GM23338 (cell line): Measurements from ENCODE around the gene TEX9. TPM values are rescaled to one million over a fixed set of nuclear protein-coding genes. Genes with fewer than 3 reads are reported as not detected.

ENCODE experiments used
- ATAC-seq: fragments of 200-7000 bp; cut with Tn5 transposase; 3 replicates; pipeline ENCODE4 v1.9.1; 2020
- DNase-seq: peaks from one replicate; pipeline ENCODE4 v3.0.0-alpha.2; 2015; ENCODE audit warnings: low spot score
- H2AFZ ChIP-seq: fragments of 200-600 bp; sonication (generic); 2 replicates; pipeline ENCODE4 v1.8.0; 2016; ENCODE audit warnings: antibody characterized with exemption, mild to moderate bottlenecking, moderate library complexity
- H3F3A ChIP-seq: fragments of 200-600 bp; sonication (generic); replicated peaks from 2 replicates; pipeline ENCODE4 v1.8.0; 2017; ENCODE audit warnings: antibody characterized with exemption, mixed run types, low read depth
- H3K27ac ChIP-seq: fragments of 200-600 bp; sonication (generic); 2 replicates; pipeline ENCODE4 v1.6.1; 2016; ENCODE audit warnings: low read depth
- H3K27me3 ChIP-seq: fragments of 200-600 bp; sonication (generic); 2 replicates; pipeline ENCODE4 v1.8.0; 2016; ENCODE audit warnings: mild to moderate bottlenecking, mixed run types, moderate library complexity; ENCODE audit not compliant: insufficient read depth
- H3K36me3 ChIP-seq: fragments of 200-600 bp; sonication (generic); 2 replicates; pipeline ENCODE4 v1.8.0; 2016; ENCODE audit warnings: mild to moderate bottlenecking; ENCODE audit not compliant: insufficient read depth
- H3K4me1 ChIP-seq: fragments of 200-600 bp; sonication (generic); 2 replicates; pipeline ENCODE4 v1.8.0; 2016; ENCODE audit warnings: mild to moderate bottlenecking, moderate library complexity; ENCODE audit not compliant: insufficient read depth
- H3K4me2 ChIP-seq: fragments of 200-600 bp; sonication (generic); 2 replicates; pipeline ENCODE4 v1.7.1; 2017; ENCODE audit warnings: mixed run types
- H3K4me3 ChIP-seq: fragments of 200-600 bp; sonication (generic); 2 replicates; pipeline ENCODE4 v1.6.1; 2016; ENCODE audit warnings: mixed run types
- H3K79me2 ChIP-seq: fragments of 200-600 bp; sonication (generic); replicated peaks from 2 replicates; pipeline ENCODE4 v1.8.0; 2017; ENCODE audit warnings: mild to moderate bottlenecking; ENCODE audit not compliant: insufficient read depth
- H3K9me2 ChIP-seq: fragments of 200-600 bp; sonication (generic); 2 replicates; pipeline ENCODE4 v1.8.0; 2017; ENCODE audit not compliant: insufficient read depth
- H4K20me1 ChIP-seq: fragments of 200-600 bp; sonication (generic); replicated peaks from 2 replicates; pipeline ENCODE4 v1.8.0; 2017; ENCODE audit warnings: mild to moderate bottlenecking; ENCODE audit not compliant: insufficient read depth
- H3K27ac Mint-ChIP-seq: 2 replicates; pipeline ENCODE4 v1.8.0; 2020; ENCODE audit warnings: inconsistent platforms, mild to moderate bottlenecking, moderate library complexity, mixed read lengths
- H3K27me3 Mint-ChIP-seq: 3 replicates; pipeline ENCODE4 v1.8.0; 2022; ENCODE audit warnings: low read depth, mild to moderate bottlenecking, moderate library complexity, mixed read lengths, inconsistent platforms; ENCODE audit not compliant: insufficient read depth, poor library complexity
- H3K36me3 Mint-ChIP-seq: 3 replicates; pipeline ENCODE4 v1.8.0; 2021; ENCODE audit warnings: low read depth, mild to moderate bottlenecking, inconsistent platforms, moderate library complexity, mixed read lengths
- H3K4me1 Mint-ChIP-seq: 3 replicates; pipeline ENCODE4 v1.8.0; 2020; ENCODE audit warnings: mild to moderate bottlenecking, inconsistent platforms, mixed read lengths
- H3K4me3 Mint-ChIP-seq: 3 replicates; pipeline ENCODE4 v1.8.0; 2021; ENCODE audit warnings: moderate library complexity, mild to moderate bottlenecking, inconsistent platforms, mixed read lengths
- H3K9me3 Mint-ChIP-seq: 3 replicates; pipeline ENCODE4 v1.8.0; 2020; ENCODE audit warnings: moderate library complexity, mild to moderate bottlenecking, inconsistent platforms, mixed read lengths
- CREB1 ChIP-seq: fragments of 250-450 bp; sonication (Bioruptor Pico); IDR thresholded peaks from 2 replicates; pipeline ENCODE4 v1.5.0; 2020; ENCODE audit warnings: low read depth, mild to moderate bottlenecking, moderate library complexity
- ETS1 ChIP-seq: IDR thresholded peaks from 2 replicates; pipeline ENCODE4 v1.6.1; 2016; ENCODE audit warnings: antibody characterized with exemption
- EZH2phosphoT487 ChIP-seq: fragments of 200-600 bp; sonication (generic); IDR thresholded peaks from one replicate; pipeline ENCODE4 v1.8.1; 2018; ENCODE audit warnings: antibody characterized with exemption; ENCODE audit not compliant: unreplicated experiment
- NANOG ChIP-seq: IDR thresholded peaks from 2 replicates; pipeline ENCODE4 v1.6.1; 2016; ENCODE audit warnings: antibody characterized with exemption, borderline replicate concordance
- STAT1 ChIP-seq: IDR thresholded peaks from one replicate; pipeline ENCODE4 v1.6.1; 2016; ENCODE audit warnings: antibody characterized with exemption; ENCODE audit not compliant: unreplicated experiment
- ZNF114 ChIP-seq: fragments of 250-450 bp; sonication (Bioruptor Pico); IDR thresholded peaks from 2 replicates; pipeline ENCODE4 v1.5.0; 2020; ENCODE audit warnings: mild to moderate bottlenecking, moderate library complexity
- ZNF331 ChIP-seq: fragments of 250-450 bp; sonication (Bioruptor Pico); IDR thresholded peaks from 2 replicates; pipeline ENCODE4 v1.5.0; 2020; ENCODE audit warnings: low read depth, mild to moderate bottlenecking, moderate library complexity
- polyA plus RNA-seq: library from polyadenylated mRNA; unstranded; fragments of >200 nt; fragmentation: Nextera tagmentation; extraction: Ambion mirVana; gene quantifications from 2 replicates; pipeline ENCODE4 v1.2.1, GENCODE V29; 2016
- total RNA-seq: library from RNA; depleted of rRNA; stranded (reverse); fragments of >200 nt; shearing (Covaris generic); gene quantifications from 2 replicates; pipeline ENCODE4 v1.2.3, GENCODE V29; 2014
- TF ChIP-seq, protein P1 (sequence below): IDR thresholded peaks from one replicate; pipeline ENCODE4 v1.6.1; 2018; ENCODE audit warnings: antibody characterized with exemption; ENCODE audit not compliant: unreplicated experiment
- TF ChIP-seq, protein P2 (sequence below), 2 experiments: fragments of 200-600 bp in 1 of 2; sonication (generic) in 1 of 2; conservative IDR thresholded peaks; 2 replicates each; pipeline versions ENCODE4 v1.5.1 to v1.6.1; 2016 to 2017; ENCODE audit warnings: antibody characterized with exemption in 2 of 2, low read depth in 2 of 2, mild to moderate bottlenecking in 2 of 2, moderate library complexity in 1 of 2

Gene TEX9
- total and polyA plus RNA-seq, 2 experiments from 2014 or later, result 19.6 to 21.8 TPM

- TF ChIP-seq EZH2phosphoT487, result no peak
- TF ChIP-seq ZNF331 (CRISPR knock-in tag), result no peak
- TF ChIP-seq CREB1 (CRISPR knock-in tag), result no peak
- TF ChIP-seq STAT1, result no peak
- TF ChIP-seq ETS1, result no peak
- TF ChIP-seq, protein P1, sequence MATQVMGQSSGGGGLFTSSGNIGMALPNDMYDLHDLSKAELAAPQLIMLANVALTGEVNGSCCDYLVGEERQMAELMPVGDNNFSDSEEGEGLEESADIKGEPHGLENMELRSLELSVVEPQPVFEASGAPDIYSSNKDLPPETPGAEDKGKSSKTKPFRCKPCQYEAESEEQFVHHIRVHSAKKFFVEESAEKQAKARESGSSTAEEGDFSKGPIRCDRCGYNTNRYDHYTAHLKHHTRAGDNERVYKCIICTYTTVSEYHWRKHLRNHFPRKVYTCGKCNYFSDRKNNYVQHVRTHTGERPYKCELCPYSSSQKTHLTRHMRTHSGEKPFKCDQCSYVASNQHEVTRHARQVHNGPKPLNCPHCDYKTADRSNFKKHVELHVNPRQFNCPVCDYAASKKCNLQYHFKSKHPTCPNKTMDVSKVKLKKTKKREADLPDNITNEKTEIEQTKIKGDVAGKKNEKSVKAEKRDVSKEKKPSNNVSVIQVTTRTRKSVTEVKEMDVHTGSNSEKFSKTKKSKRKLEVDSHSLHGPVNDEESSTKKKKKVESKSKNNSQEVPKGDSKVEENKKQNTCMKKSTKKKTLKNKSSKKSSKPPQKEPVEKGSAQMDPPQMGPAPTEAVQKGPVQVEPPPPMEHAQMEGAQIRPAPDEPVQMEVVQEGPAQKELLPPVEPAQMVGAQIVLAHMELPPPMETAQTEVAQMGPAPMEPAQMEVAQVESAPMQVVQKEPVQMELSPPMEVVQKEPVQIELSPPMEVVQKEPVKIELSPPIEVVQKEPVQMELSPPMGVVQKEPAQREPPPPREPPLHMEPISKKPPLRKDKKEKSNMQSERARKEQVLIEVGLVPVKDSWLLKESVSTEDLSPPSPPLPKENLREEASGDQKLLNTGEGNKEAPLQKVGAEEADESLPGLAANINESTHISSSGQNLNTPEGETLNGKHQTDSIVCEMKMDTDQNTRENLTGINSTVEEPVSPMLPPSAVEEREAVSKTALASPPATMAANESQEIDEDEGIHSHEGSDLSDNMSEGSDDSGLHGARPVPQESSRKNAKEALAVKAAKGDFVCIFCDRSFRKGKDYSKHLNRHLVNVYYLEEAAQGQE, result no peak
- TF ChIP-seq, protein P2, sequence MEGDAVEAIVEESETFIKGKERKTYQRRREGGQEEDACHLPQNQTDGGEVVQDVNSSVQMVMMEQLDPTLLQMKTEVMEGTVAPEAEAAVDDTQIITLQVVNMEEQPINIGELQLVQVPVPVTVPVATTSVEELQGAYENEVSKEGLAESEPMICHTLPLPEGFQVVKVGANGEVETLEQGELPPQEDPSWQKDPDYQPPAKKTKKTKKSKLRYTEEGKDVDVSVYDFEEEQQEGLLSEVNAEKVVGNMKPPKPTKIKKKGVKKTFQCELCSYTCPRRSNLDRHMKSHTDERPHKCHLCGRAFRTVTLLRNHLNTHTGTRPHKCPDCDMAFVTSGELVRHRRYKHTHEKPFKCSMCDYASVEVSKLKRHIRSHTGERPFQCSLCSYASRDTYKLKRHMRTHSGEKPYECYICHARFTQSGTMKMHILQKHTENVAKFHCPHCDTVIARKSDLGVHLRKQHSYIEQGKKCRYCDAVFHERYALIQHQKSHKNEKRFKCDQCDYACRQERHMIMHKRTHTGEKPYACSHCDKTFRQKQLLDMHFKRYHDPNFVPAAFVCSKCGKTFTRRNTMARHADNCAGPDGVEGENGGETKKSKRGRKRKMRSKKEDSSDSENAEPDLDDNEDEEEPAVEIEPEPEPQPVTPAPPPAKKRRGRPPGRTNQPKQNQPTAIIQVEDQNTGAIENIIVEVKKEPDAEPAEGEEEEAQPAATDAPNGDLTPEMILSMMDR (conservative IDR thresholded peaks at IDR 0.05; ENCODE audit: low read depth in 2 of 2), result no peak
- no peak for TF ChIP-seq ZNF114 (CRISPR knock-in tag)
These were observed 67.1 kb downstream of the TEX9 start (continued) for GRCh38 chr15:56432304-56432703.

GRCh38 chr15:56440214-56440770, 75.1 kb downstream of the TEX9 start:
- no peak for TF ChIP-seq NANOG
- Histone ChIP-seq H3K79me2 (no peaks in the 10 kb centered on the region), H3K4me1 (no peaks in the 10 kb centered on the region), H3K36me3 (no peaks in the 10 kb centered on the region), H3K27ac (no peak overlapping the region), H2AFZ (no peak overlapping the region), H4K20me1 (no peaks in the 10 kb centered on the region), H3K9me2 (no peaks in the 10 kb centered on the region), H3K27me3 (no peaks in the 10 kb centered on the region), H3K4me3 (no peak overlapping the region), H3K4me2 (no peak overlapping the region), H3F3A (no peaks in the 10 kb centered on the region)
- no peak overlapping the region for H3K4me3 Mint-ChIP-seq
- ATAC-seq (no peak), DNase-seq (no peak)
- peaks cover 72% of the 10 kb centered on the region for H3K36me3 Mint-ChIP-seq
- peaks cover 45% of the 10 kb centered on the region for H3K9me3 Mint-ChIP-seq
- no peak overlapping the region for H3K27ac Mint-ChIP-seq
- no peaks in the 10 kb centered on the region for H3K27me3 Mint-ChIP-seq
- no peaks in the 10 kb centered on the region for H3K4me1 Mint-ChIP-seq
